Esophagus muscularis mucosa (tissue), 3 donors: Measurements from ENCODE around the gene PCDHB5.
"Not testable (repeated sequence)": the region's sequence is repeated elsewhere in the genome, so short reads cannot be mapped to it uniquely, and the experiment has no call there.

Source experiments
- CTCF ChIP-seq, 3 experiments: fragments of 200-600 bp in 2 of 3; fragments of 450-650 bp in 1 of 3; sonication (generic) in 2 of 3; IDR thresholded peaks; one replicate each; pipeline ENCODE4 v1.5.1; 2017 to 2019; ENCODE audit warnings: antibody characterized with exemption in 3 of 3, mild to moderate bottlenecking in 2 of 3, moderate library complexity in 1 of 3
- POLR2AphosphoS5 ChIP-seq, 2 donors: sonication (generic); formaldehyde crosslinking; IDR thresholded peaks; one replicate each; pipeline ENCODE4 v1.6.1; 2017; ENCODE audit warnings: antibody characterized with exemption in 2 of 2

- not testable (repeated sequence) for TF ChIP-seq CTCF, POLR2AphosphoS5 (IDR thresholded peaks at IDR 0.05)
These were observed 11.4 kb upstream of the PCDHB5 start for GRCh38 chr5:141123396-141124135.
